Mucosa of descending colon (tissue), 3 donors: Measurements from ENCODE around the gene HEATR3. TPM values are rescaled to one million over a fixed set of nuclear protein-coding genes. Genes with fewer than 3 reads are reported as not detected.

Source experiments
- ATAC-seq: fragments of 200-7000 bp; cut with Tn5 transposase; one replicate; pipeline ENCODE4 v1.9.1; 2020; ENCODE audit warnings: mild to moderate bottlenecking, moderate library complexity
- DNase-seq, 3 donors: peaks; one replicate each; pipeline ENCODE4 v3.0.0-alpha.2; 2020
- H3K36me3 ChIP-seq: fragments of 200-600 bp; one replicate; pipeline ENCODE4 v1.8.0; 2021; ENCODE audit warnings: low read depth, mild to moderate bottlenecking
- H3K4me1 ChIP-seq: fragments of 200-600 bp; one replicate; pipeline ENCODE4 v1.8.0; 2021; ENCODE audit warnings: low read depth, mild to moderate bottlenecking
- H3K4me3 ChIP-seq: fragments of 200-600 bp; one replicate; pipeline ENCODE4 v1.8.0; 2021; ENCODE audit warnings: mild to moderate bottlenecking
- H3K9me3 ChIP-seq: fragments of 200-600 bp; one replicate; pipeline ENCODE4 v1.8.0; 2021; ENCODE audit warnings: mild to moderate bottlenecking
- CTCF ChIP-seq: fragments of 200-600 bp; IDR thresholded peaks from one replicate; pipeline ENCODE4 v1.8.0; 2022; ENCODE audit warnings: antibody characterized with exemption, mild to moderate bottlenecking
- intact Hi-C, 2 donors: fragments of 100-400 bp; cut with DNase I in 1 of 2; cut with micrococcal nuclease in 1 of 2; formaldehyde crosslinking; loops; one replicate each; pipeline versions ENCODE4 v1.11.0 to v1.11.1; 2022; cut with DNase I, micrococcal nuclease
- total RNA-seq, 3 donors: library from RNA; stranded (reverse); fragmentation: NEBNext Ultra II Directional in 2 of 3; extraction: Animal tissue kit (Norgen Biotek cat#: 25700) in 2 of 3; gene quantifications; one replicate each; pipeline versions ENCODE4 v1.2.1 to v1.2.4, GENCODE V29; 2021 to 2023
- donor health status: DM: no; HTN: no; CAD: no; lungs with moderate emphysema.
- donor health status: DM: no; HTN: no; CAD: no.
- donor health status: DM: no; HTN: yes; CAD: no.

The HEATR3 gene
- total RNA-seq, 3 donors from 2014 or later, result 19.1 to 24.1 (median 22.1) TPM

DNA sequence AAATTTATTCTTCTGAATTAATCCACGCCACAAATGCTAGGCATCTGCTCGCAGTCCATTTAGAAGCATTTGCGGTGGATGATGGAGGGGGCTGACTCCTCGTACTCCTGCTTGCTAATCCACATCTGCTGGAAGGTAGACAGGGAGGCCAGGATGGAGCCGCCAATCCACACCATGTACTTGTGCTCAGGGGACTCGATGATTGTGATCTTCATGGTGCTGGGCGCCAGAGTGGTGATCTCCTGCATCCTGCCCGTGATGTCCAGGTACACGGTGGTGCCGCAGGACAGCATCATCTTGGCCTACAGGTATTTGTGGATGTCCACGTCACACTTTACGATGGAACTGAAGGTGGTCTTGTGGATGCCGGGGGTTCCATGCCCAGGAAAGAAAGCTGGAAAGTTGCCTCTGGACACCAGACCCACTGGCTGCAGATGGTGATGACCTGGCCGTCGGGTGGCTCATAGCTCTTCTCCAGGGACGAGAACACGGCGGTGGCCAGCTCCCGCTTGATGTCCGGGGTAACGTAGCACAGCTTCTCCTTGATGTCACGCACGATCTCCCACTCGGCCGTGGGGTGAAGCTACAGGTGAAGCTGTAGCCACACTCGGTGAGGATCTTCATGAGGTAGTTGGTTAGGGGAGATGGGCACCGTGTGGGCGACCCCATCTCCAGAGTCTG, 7.5 kb upstream of the HEATR3 start:
- Histone ChIP-seq H3K4me3 (no peak overlapping the region), H3K4me1 (no peaks in the 10 kb centered on the region), H3K36me3 (no peaks in the 10 kb centered on the region), H3K9me3 (peaks cover 11% of the 10 kb centered on the region)
- DNase-seq, result no peak
- intact Hi-C loops, result no loop called here
- no peak for ATAC-seq
- no peak for TF ChIP-seq CTCF

GRCh38 chr16:50059111-50059510, 6.7 kb upstream of the HEATR3 start:
- DNase-seq, result no peak
- H3K4me3 ChIP-seq, result no peak overlapping the region
- H3K4me1 ChIP-seq, result no peaks in the 10 kb centered on the region
- intact Hi-C loops, result no loop called here
- no peaks in the 10 kb centered on the region for H3K36me3 ChIP-seq
- no peak for TF ChIP-seq CTCF
- peaks cover 11% of the 10 kb centered on the region for H3K9me3 ChIP-seq
- no peak for ATAC-seq

DNA sequence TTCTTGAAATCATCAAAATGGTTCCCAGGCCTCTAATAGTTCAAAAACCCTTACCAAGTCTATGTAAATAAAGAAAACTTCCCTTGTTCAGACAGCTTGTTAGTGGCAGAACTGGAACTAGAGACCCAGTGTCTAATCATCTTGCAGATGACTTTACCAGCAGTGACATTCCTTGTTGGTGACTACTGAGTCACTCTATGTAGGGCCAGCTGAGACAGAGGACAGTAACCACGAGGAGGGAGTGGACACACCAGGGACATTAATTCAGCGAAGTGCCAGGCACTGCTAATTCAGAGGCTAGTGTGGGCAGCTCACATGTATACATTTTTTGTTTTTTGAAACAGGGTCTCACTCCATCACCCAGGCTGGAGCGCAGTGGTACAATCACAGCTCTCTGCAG, 6.1 kb upstream of the HEATR3 start:
- Histone ChIP-seq H3K4me1 (no peaks in the 10 kb centered on the region), H3K36me3 (no peaks in the 10 kb centered on the region), H3K4me3 (no peak overlapping the region), H3K9me3 (peaks cover 11% of the 10 kb centered on the region)
- no peak for ATAC-seq
- DNase-seq, result no peak
- TF ChIP-seq CTCF, result no peak
- intact Hi-C loops, result no loop called here

DNA sequence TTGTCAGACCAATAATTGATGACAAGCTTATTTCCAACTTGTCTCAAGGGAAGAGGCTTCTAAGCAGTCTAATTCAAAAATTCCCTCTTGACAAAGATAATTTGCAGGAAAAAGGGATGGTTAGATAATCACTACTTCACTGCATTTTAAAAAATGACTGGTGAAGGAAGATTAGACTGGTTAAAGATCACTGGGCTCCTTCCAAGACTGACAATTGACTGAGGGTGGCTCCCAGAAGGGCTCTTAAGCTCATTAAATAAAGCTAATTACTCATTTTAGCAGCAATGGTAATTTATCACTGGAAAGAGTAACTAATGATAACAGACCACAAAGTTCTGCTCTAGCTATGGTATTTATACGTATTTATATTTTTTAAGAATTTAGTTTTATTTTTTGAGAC, 4.4 kb upstream of the HEATR3 start:
- intact Hi-C loops, result no loop called here
- Histone ChIP-seq H3K4me3 (no peak overlapping the region), H3K4me1 (no peaks in the 10 kb centered on the region), H3K36me3 (no peaks in the 10 kb centered on the region), H3K9me3 (peaks cover 6% of the 10 kb centered on the region)
- no peak for TF ChIP-seq CTCF
- ATAC-seq (no peak), DNase-seq (no peak)

DNA sequence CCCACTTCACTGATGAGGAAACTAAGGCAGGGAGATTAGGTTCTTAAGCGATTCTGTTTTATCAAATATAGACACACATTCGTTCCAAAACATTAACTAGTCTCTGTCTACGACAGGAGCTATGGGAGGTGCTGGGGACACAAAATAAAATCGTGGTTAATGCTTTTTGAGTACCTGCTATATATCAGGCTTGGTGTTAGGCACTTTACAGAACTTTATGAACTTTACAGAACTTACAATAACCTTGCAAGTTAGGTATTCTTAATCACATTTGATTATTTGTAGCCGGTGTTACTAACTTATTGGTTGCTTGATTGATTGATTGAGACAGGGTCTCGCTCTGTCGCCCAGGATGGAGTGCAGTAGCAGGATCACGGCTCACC, 538 bp upstream of the HEATR3 start:
- DNase-seq (no peak), ATAC-seq (no peak)
- Histone ChIP-seq H3K9me3 (no peaks in the 10 kb centered on the region), H3K4me3 (no peak overlapping the region), H3K36me3 (no peaks in the 10 kb centered on the region), H3K4me1 (peaks cover 8% of the 10 kb centered on the region)
- TF ChIP-seq CTCF, result no peak
- intact Hi-C loops, result loop anchor here in 1 of 2 donors (5.0 kb wide), 1 partner anchor 302 kb away; the partner anchor contains the start of gene BRD7
